GM12878 (cell line): Measurements from ENCODE around the gene GRK5. TPM values are rescaled to one million over a fixed set of nuclear protein-coding genes. Genes with fewer than 3 reads are reported as not detected.

ENCODE experiments used
- ATAC-seq: fragments of 200-7000 bp; cut with Tn5 transposase; 3 replicates; pipeline ENCODE4 v1.9.1; 2020; ENCODE audit warnings: mild to moderate bottlenecking, moderate library complexity
- BruUV-seq: library from RNA; stranded (reverse); fragments of 400-500 nt; replicated peaks from 2 replicates; lab custom pipeline; 2021; lab: Mats Ljungman, UMichigan
- CTCF ChIA-PET: fragments of 300-600 bp; sonication (Branson Sonifier 250); formaldehyde crosslinking; extraction: SDS; loops from one replicate; lab custom pipeline; 2021; ENCODE audit warnings: inconsistent platforms; lab: Yijun Ruan, JAX
- POLR2A ChIA-PET: fragments of 350-600 bp; formaldehyde crosslinking; extraction: SDS; loops from one replicate; lab custom pipeline; 2021; ENCODE audit warnings: inconsistent platforms; lab: Charles Lee
- RAD21 ChIA-PET: fragments of 300-600 bp; sonication (Branson Sonifier 250); formaldehyde crosslinking; loops from one replicate; lab custom pipeline; 2023; ENCODE audit warnings: antibody characterized with exemption; ENCODE audit not compliant: unreplicated experiment; lab: Charles Lee
- SMC1A ChIA-PET: fragments of 300-600 bp; sonication (Branson Sonifier 250); formaldehyde crosslinking; loops from one replicate; lab custom pipeline; 2023; ENCODE audit not compliant: unreplicated experiment, uncharacterized antibody; lab: Charles Lee
- DNase-seq: peaks from one replicate; pipeline ENCODE4 v3.0.0-alpha.2; 2011; ENCODE audit warnings: low read depth, low spot score
- FAIRE-seq: peaks from 3 replicates; lab custom pipeline; 2011; peaks lifted over from hg19 to GRCh38; lab: Jason Lieb, UNC
- H2AFZ ChIP-seq: 2 replicates; pipeline ENCODE4 v1.6.0; 2011; ENCODE audit warnings: low read depth, low read length, control low read depth; ENCODE audit not compliant: control insufficient read depth
- H3K27ac ChIP-seq: 2 replicates; pipeline ENCODE4 v1.5.1; 2011; ENCODE audit warnings: control low read depth; ENCODE audit not compliant: control insufficient read depth, insufficient read depth
- H3K27me3 ChIP-seq, 2 experiments: replicated peaks in 1 of 2; 2 replicates each; pipeline versions ENCODE4 v1.6.0 to v1.6.1; 2011; ENCODE audit warnings: low read length in 1 of 2; ENCODE audit not compliant: control insufficient read depth in 2 of 2, insufficient read depth in 2 of 2
- H3K36me3 ChIP-seq, 2 experiments: 2 replicates each; pipeline ENCODE4 v1.5.1; 2011; ENCODE audit warnings: low read length in 1 of 2; ENCODE audit not compliant: control insufficient read depth in 2 of 2, insufficient read depth in 2 of 2
- H3K4me1 ChIP-seq: 2 replicates; pipeline ENCODE4 v1.6.1; 2011; ENCODE audit warnings: mild to moderate bottlenecking, low read length, moderate library complexity, mixed read lengths; ENCODE audit not compliant: control insufficient read depth, insufficient read depth
- H3K4me2 ChIP-seq: 2 replicates; pipeline ENCODE4 v1.6.0; 2011; ENCODE audit warnings: control low read depth; ENCODE audit not compliant: control insufficient read depth, insufficient read depth
- H3K4me3 ChIP-seq: fragments of 200-600 bp; sonication (generic); 2 replicates; pipeline ENCODE4 v1.5.1; 2016
- H3K79me2 ChIP-seq: 2 replicates; pipeline ENCODE4 v1.6.0; 2011; ENCODE audit warnings: low read length; ENCODE audit not compliant: control insufficient read depth, insufficient read depth
- H3K9ac ChIP-seq: 2 replicates; pipeline ENCODE4 v1.8.0; 2011; ENCODE audit warnings: low read length, control low read depth, mixed read lengths; ENCODE audit not compliant: control insufficient read depth, insufficient read depth
- H3K9me3 ChIP-seq: replicated peaks from 3 replicates; pipeline ENCODE4 v1.5.1; 2011; ENCODE audit warnings: mild to moderate bottlenecking, low read length; ENCODE audit not compliant: control insufficient read depth, insufficient read depth
- H4K20me1 ChIP-seq: 2 replicates; pipeline ENCODE4 v1.6.0; 2011; ENCODE audit not compliant: control insufficient read depth, insufficient read depth
- CBX5 ChIP-seq: sonication (generic); IDR thresholded peaks from 2 replicates; pipeline ENCODE4 v1.6.1; 2016; ENCODE audit warnings: low read depth, moderate library complexity, mild to moderate bottlenecking, inconsistent platforms
- CHD4 ChIP-seq: fragments of 200-600 bp; sonication (generic); IDR thresholded peaks from 2 replicates; pipeline ENCODE4 v1.6.1; 2016; ENCODE audit warnings: mild to moderate bottlenecking
- HCFC1 ChIP-seq: fragments of 150-350 bp; IDR thresholded peaks from 2 replicates; pipeline ENCODE4 v1.6.1; 2014; ENCODE audit warnings: low read length
- HDAC6 ChIP-seq: fragments of 200-600 bp; sonication (generic); IDR thresholded peaks from one replicate; pipeline ENCODE4 v1.8.0; 2017; ENCODE audit warnings: antibody characterized with exemption; ENCODE audit not compliant: unreplicated experiment
- NFIC ChIP-seq: IDR thresholded peaks from 2 replicates; pipeline ENCODE4 v1.6.1; 2012; ENCODE audit warnings: low read depth, mild to moderate bottlenecking, inconsistent platforms, low read length, moderate library complexity
- NR2C2 ChIP-seq: IDR thresholded peaks from 2 replicates; pipeline ENCODE4 v1.6.1; 2011; ENCODE audit warnings: borderline replicate concordance, low read depth; ENCODE audit not compliant: control insufficient read depth, insufficient read length
- PAX8 ChIP-seq: fragments of 450-650 bp; IDR thresholded peaks from 2 replicates; pipeline ENCODE4 v1.6.1; 2017; ENCODE audit warnings: mild to moderate bottlenecking, moderate library complexity
- POLR2AphosphoS5 ChIP-seq: IDR thresholded peaks from 2 replicates; pipeline ENCODE4 v1.6.1; 2011; ENCODE audit warnings: mild to moderate bottlenecking, low read length, inconsistent platforms
- RAD21 ChIP-seq: IDR thresholded peaks from 2 replicates; pipeline ENCODE4 v1.6.1; 2011; ENCODE audit warnings: mild to moderate bottlenecking, low read depth, low read length, moderate library complexity; ENCODE audit not compliant: insufficient read depth
- RB1 ChIP-seq: fragments of 450-650 bp; formaldehyde crosslinking; IDR thresholded peaks from 2 replicates; pipeline ENCODE4 v1.6.1; 2017; ENCODE audit warnings: mild to moderate bottlenecking, borderline replicate concordance
- SMC3 ChIP-seq: IDR thresholded peaks from 2 replicates; pipeline ENCODE4 v1.6.1; 2011; ENCODE audit warnings: low read length, improper control_type of control experiment, borderline replicate concordance
- TCF12 ChIP-seq: IDR thresholded peaks from 2 replicates; pipeline ENCODE4 v1.6.1; 2011; ENCODE audit warnings: low read depth, mild to moderate bottlenecking, low read length
- WRNIP1 ChIP-seq: IDR thresholded peaks from 2 replicates; pipeline ENCODE4 v1.6.1; 2011; ENCODE audit warnings: low read depth, low read length, improper control_type of control experiment, borderline replicate concordance
- ZNF274 ChIP-seq: IDR thresholded peaks from one replicate; pipeline ENCODE4 v1.8.0; 2011; ENCODE audit not compliant: insufficient read length, insufficient read depth
- WGBS: methylation state at CpG from one replicate; pipeline ENCODE4 v1.1.6; 2016; ENCODE audit warnings: low lambda C conversion rate; ENCODE audit not compliant: insufficient replicate concordance, insufficient coverage; ENCODE audit errors: missing lambda C conversion rate; 5-methylcytosine and 5-hydroxymethylcytosine counted together
- in situ Hi-C: fragments of 300-500 bp; cut with MboI; formaldehyde crosslinking; loops from 9 replicates; pipeline ENCODE4 v1.14.3; 2018; ENCODE audit warnings: mixed read lengths
- intact Hi-C: fragments of 100-400 bp; cut with micrococcal nuclease; formaldehyde crosslinking; loops from one replicate; pipeline ENCODE4 v1.14.2; 2022; ENCODE audit not compliant: unreplicated experiment
- polyA plus RNA-seq, 11 experiments: library from polyadenylated mRNA; depleted of rRNA in 4 of 11; unstranded in 6 of 11; stranded (reverse) in 5 of 11; fragments of >200 nt; fragmentation: Nextera tagmentation in 4 of 11; fragmentation: Illumina TruSeq in 1 of 11; extraction: Ambion mirVana in 4 of 11; extraction: Trizol in 1 of 11; gene quantifications; 1 replicate in 1 of 11; 2 replicates in 10 of 11; pipeline versions ENCODE4 v1.2.1 to v1.2.3, GENCODE V29; 2011 to 2016; ENCODE audit warnings: inconsistent platforms in 2 of 11, missing spikeins in 2 of 11, low read depth in 1 of 11
- total RNA-seq, 4 experiments: library from RNA; depleted of rRNA in 3 of 4; stranded (reverse); fragments of >200 nt in 3 of 4; fragmentation: Illumina TruSeq in 1 of 4; extraction: Trizol in 1 of 4; gene quantifications; 2 replicates each; pipeline versions ENCODE4 v1.2.1 to v1.2.3, GENCODE V29; 2013 to 2021
- TF ChIP-seq, protein P1 (sequence below): IDR thresholded peaks from 2 replicates; pipeline ENCODE4 v1.6.1; 2012; ENCODE audit warnings: improper control_type of control experiment, low read depth, low read length; ENCODE audit not compliant: insufficient replicate concordance

GRK5 gene
- total and polyA plus RNA-seq, 10 of the 15 experiments (the other 5 are each of a cell fraction or from before 2014, with no cell fraction given), result 0.11 to 22.1 (median 10.0) TPM

DNA sequence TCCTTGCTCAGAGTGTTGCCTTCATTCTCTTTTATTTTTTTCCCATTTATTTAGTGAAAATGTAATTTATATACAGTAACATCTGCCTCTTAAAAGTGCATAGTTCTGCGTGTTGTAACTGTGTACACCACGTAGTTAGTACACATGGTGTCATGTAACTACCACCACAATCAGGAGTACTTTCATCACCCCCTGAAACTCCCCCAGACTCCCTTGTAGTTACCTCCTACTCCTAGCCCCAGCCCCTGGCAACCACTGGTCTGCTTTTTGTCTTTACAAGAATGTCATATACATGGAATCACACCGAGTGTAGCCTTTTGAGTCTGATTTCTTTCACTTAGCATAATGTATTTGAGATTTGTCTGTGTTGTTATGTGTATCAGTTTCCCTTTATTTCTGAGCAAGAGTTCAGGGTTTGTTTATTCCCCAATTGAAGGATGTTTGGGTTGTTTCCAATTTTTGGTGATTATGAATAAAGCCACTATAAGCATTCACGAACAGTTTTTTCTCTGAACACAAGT is 50.6 kb downstream of the GRK5 start:
- RAD21 ChIA-PET, result no interaction called here
- Histone ChIP-seq H3K4me2 (no peak overlapping the region), H4K20me1 (no peaks in the 10 kb centered on the region), H3K27me3 (no peaks in the 10 kb centered on the region), H3K9me3 (no peaks in the 10 kb centered on the region), H3K4me1 (no peaks in the 10 kb centered on the region), H3K4me3 (no peak overlapping the region), H3K36me3 (no peaks in the 10 kb centered on the region), H3K79me2 (no peaks in the 10 kb centered on the region), H3K9ac (no peak overlapping the region), H2AFZ (no peak overlapping the region), H3K27ac (no peak overlapping the region)
- ATAC-seq (no peak), DNase-seq (no peak), FAIRE-seq (no peak)
- CTCF ChIA-PET, result no interaction called here
- TF ChIP-seq RAD21, result no peak
- no peak for TF ChIP-seq POLR2AphosphoS5
- TF ChIP-seq NFIC, result no peak
- TF ChIP-seq CBX5, result no peak
- no peak for TF ChIP-seq WRNIP1
- TF ChIP-seq CHD4, result no peak
- TF ChIP-seq RB1, result no peak
- no peak for TF ChIP-seq HCFC1
- TF ChIP-seq SMC3, result no peak
- intact Hi-C loops, result no loop called here
- in situ Hi-C loops, result no loop called here
- SMC1A ChIA-PET, result no interaction called here
- BruUV-seq, result no TSS peak
- POLR2A ChIA-PET, result no interaction called here
- WGBS, result 98% methylated on average over 4 of the region's 4 CpGs

DNA sequence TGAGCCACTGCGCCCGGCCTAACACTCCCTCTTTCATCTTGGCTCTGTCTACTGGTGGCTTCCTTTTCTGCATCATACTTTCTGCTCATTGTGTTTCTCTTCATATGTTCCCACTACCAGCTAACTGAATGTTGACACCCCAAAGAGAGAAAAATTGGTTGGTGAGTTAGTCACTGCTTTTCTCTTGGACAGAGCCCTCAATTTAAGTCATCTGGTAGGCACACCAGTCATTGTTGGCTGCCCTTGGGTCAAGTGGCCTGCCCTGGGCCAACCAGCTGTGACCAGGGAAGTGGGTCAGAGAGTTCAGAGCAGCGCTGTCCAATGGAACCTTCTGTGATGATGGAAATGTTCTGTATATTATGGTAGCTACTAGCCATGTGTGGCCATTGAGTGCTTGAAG is 52.0 kb downstream of the GRK5 start:
- intact Hi-C loops (no loop called here), in situ Hi-C loops (no loop called here)
- no peaks in the 10 kb centered on the region for H3K4me1 ChIP-seq
- ChIA-PET POLR2A (no interaction called here), RAD21 (no interaction called here), SMC1A (interaction anchor here (0.6 to 1.0 kb wide), 2 partner anchors 9 to 30 kb away, joined by 3 read pairs; no protein-coding TSS in a partner anchor), CTCF (interaction anchor here (1.0 kb wide), 1 partner anchor 22 kb away, joined by 4 read pairs; no protein-coding TSS in a partner anchor)
- no peak for ATAC-seq
- no peak overlapping the region for H2AFZ ChIP-seq
- no peak overlapping the region for H3K4me2 ChIP-seq
- no peak overlapping the region for H3K9ac ChIP-seq
- no peak for FAIRE-seq
- no peaks in the 10 kb centered on the region for H3K27me3 ChIP-seq
- BruUV-seq, result no TSS peak
- H3K79me2 ChIP-seq, result no peaks in the 10 kb centered on the region
- no peaks in the 10 kb centered on the region for H4K20me1 ChIP-seq
- no peak overlapping the region for H3K4me3 ChIP-seq
- no peaks in the 10 kb centered on the region; a peak in 1 of 4 replicates for H3K36me3 ChIP-seq
- no peak for DNase-seq
- no peaks in the 10 kb centered on the region for H3K9me3 ChIP-seq
- H3K27ac ChIP-seq, result no peak overlapping the region
- 93% methylated on average over 3 of the region's 3 CpGs for WGBS
- TF ChIP-seq HDAC6, result no peak
- TF ChIP-seq, protein P1, sequence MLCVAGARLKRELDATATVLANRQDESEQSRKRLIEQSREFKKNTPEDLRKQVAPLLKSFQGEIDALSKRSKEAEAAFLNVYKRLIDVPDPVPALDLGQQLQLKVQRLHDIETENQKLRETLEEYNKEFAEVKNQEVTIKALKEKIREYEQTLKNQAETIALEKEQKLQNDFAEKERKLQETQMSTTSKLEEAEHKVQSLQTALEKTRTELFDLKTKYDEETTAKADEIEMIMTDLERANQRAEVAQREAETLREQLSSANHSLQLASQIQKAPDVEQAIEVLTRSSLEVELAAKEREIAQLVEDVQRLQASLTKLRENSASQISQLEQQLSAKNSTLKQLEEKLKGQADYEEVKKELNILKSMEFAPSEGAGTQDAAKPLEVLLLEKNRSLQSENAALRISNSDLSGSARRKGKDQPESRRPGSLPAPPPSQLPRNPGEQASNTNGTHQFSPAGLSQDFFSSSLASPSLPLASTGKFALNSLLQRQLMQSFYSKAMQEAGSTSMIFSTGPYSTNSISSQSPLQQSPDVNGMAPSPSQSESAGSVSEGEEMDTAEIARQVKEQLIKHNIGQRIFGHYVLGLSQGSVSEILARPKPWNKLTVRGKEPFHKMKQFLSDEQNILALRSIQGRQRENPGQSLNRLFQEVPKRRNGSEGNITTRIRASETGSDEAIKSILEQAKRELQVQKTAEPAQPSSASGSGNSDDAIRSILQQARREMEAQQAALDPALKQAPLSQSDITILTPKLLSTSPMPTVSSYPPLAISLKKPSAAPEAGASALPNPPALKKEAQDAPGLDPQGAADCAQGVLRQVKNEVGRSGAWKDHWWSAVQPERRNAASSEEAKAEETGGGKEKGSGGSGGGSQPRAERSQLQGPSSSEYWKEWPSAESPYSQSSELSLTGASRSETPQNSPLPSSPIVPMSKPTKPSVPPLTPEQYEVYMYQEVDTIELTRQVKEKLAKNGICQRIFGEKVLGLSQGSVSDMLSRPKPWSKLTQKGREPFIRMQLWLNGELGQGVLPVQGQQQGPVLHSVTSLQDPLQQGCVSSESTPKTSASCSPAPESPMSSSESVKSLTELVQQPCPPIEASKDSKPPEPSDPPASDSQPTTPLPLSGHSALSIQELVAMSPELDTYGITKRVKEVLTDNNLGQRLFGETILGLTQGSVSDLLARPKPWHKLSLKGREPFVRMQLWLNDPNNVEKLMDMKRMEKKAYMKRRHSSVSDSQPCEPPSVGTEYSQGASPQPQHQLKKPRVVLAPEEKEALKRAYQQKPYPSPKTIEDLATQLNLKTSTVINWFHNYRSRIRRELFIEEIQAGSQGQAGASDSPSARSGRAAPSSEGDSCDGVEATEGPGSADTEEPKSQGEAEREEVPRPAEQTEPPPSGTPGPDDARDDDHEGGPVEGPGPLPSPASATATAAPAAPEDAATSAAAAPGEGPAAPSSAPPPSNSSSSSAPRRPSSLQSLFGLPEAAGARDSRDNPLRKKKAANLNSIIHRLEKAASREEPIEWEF, result no peak
- TF ChIP-seq PAX8, result no peak
- TF ChIP-seq POLR2AphosphoS5, result no peak
- TF ChIP-seq ZNF274, result no peak
- no peak for TF ChIP-seq TCF12
- no peak for TF ChIP-seq NR2C2
